Thyroid gland (tissue), 4 donors: ENCODE data around the gene CACNA1S.

Experiments used
- CTCF ChIP-seq, 6 experiments: fragments of 200-600 bp in 3 of 6; fragments of 450-650 bp in 3 of 6; sonication (generic) in 3 of 6; IDR thresholded peaks; one replicate each; pipeline ENCODE4 v1.5.1; 2016 to 2019; ENCODE audit warnings: antibody characterized with exemption in 6 of 6, mild to moderate bottlenecking in 2 of 6, inconsistent platforms in 1 of 6, moderate library complexity in 1 of 6
- POLR2A ChIP-seq, 2 donors: fragments of 450-650 bp; IDR thresholded peaks; one replicate each; pipeline ENCODE4 v1.6.1; 2017; ENCODE audit warnings: antibody characterized with exemption in 2 of 2, mild to moderate bottlenecking in 2 of 2, moderate library complexity in 1 of 2

- TF ChIP-seq CTCF (IDR thresholded peaks at IDR 0.05) (no peak), POLR2A (IDR thresholded peaks at IDR 0.05) (no peak)
Measured at GRCh38 chr1:201109651-201110050, 2.6 kb downstream of the CACNA1S start.
